ENCODE data around the gene OR9A2.
A peak's percentile ranks its signal among the peaks of the same experiment; 100 is the strongest.

The OR9A2 gene

DNA sequence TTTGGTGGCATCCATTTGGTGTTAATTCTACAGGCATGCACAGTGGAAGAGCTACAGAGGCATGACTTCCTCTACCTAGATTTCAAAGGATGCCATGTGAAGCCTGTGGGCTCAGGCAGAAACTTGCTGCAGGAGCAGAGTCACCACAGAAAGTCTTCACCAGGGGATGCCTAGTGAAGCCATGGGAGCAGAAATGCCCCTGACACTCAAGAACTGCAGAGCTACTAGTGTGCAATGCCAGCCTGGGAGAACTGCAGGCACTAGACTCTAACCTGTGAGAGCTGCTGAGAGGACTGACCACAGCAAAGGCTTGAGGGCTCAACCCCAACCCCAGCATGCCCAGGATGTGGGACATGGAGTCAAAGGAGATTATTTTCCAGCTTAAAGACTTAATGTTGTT lies 3.9 kb downstream of the OR9A2 start:
- no peak for FAIRE-seq
- no peak for DNase-seq (ENCODE audit: insufficient read length, low spot score)

DNA sequence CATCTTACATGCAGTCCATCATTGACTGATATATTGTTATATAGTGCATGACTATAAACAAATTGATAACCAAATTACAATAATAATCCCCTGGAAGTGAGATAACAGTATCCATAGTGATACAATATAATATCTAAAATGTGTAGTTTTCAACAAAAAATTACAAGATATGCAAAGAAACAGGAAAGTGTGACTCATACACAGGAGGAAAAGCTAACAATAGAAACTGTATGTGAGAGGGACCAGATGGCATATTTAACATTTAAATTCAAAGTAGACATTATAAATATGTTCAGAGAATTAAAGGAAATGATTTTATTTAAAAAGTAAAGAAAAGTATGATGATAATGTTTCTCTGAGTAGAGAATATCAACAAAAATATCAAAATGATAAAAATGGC lies 8.0 kb downstream of the OR9A2 start:
- DNase-seq (ENCODE audit: insufficient read length, low spot score) (no peak), FAIRE-seq (no peak)

DNA sequence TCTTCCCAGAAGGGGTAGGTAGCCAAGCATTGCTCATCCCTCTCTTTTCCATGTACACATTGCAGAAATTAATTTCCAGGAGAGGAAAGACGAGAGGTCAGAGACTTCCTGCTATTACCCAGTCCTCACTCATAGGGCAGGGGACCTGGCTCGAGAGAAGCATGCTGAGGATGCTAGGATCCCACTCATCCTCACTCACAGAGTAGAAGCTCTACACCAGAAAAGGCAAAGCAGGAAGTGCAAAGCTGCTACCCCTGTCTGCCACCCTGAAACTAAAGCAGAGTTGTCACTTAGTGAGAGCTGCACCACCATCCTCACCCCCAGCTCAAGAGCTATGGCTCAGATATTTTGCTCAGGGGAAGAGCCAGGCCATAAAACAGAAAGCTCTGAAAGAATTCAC lies 9.9 kb downstream of the OR9A2 start:
- DNase-seq (ENCODE audit: insufficient read length, low spot score) (no peak), FAIRE-seq (peak; percentile 48)

DNA sequence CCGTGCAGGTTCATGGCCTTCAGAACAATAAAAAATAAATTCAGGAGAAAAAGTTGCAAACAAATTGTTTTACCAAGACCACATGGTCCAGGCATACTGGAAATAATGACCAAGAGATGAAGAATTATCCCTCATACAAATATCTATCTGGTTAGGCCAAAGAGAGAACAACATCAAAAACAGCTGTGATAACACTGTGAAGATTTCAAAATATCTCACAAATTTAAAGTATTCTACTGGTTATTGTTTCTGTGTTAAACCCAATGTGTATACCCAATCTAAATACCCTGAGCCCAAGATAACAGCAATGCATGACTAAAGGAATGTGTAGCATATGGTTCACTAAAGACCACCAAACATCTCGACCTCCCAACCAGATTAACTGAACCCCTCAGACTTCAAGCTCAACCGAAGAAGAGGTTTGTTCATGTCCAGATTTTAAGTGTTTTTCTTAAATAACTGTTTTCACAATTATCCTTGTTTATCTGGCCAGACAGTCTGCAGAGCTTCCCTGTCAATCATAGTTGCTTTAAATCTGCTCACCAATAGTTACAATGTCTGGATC lies 10.9 kb downstream of the OR9A2 start:
- FAIRE-seq (no peak), DNase-seq (ENCODE audit: insufficient read length, low spot score) (no peak)

- DNase-seq (ENCODE audit: insufficient read length, low spot score), result peak; percentile 13
- no peak for FAIRE-seq
Measured at GRCh38 chr7:143015084-143015483, 11.8 kb downstream of the OR9A2 start.

DNA sequence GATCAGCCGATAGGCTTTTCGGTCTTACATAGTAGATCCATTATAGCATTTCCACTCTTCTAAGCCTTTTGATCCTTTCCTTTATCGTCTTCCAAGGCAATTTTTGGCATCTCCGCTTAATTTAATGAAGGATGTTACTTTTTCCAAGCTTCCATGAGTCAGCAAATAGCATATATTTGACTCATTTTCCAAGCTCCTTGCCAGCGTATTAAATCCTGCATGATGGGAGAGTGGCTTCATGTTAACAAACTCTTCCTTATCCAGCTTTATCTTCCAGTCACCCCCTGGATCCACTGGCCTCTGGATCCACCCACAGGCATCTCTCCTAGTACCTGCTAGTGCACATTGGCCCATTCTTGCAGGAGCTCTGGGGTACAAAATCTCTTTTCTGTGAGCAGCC lies 13.0 kb downstream of the OR9A2 start:
- DNase-seq (ENCODE audit: insufficient read length, low spot score), result no peak
- no peak for FAIRE-seq

- FAIRE-seq, result no peak
Measured at GRCh38 chr7:143013473-143013872, 13.5 kb downstream of the OR9A2 start.

GRCh38 chr7:143012409-143012808 lies 14.5 kb downstream of the OR9A2 start:
- FAIRE-seq, result no peak
- DNase-seq (ENCODE audit: insufficient read length, low spot score), result no peak

More at GRCh38 chr7:143013473-143013872, 13.5 kb downstream of the OR9A2 start:
- no peak for DNase-seq (ENCODE audit: insufficient read length, low spot score)

DNA sequence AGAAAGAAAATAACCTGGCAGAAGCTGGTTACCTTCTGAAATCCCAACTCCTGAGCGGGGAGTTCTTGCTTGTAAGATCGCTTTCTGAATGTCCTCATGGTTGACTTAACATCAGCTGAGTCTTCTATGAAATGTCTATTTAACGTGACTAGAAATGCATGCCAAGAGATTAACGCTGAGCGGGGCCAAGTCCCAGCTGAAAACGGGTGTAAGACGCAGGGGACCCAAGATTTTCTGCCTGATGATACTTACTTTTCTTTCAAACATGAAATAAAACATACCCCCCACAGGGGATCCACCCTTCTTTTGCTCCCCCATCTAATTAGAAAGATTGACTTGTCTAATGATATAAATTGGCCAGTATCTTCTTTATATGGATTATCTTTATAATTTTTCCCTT lies 14.9 kb downstream of the OR9A2 start:
- DNase-seq (ENCODE audit: insufficient read length, low spot score) (no peak), FAIRE-seq (no peak)

DNA sequence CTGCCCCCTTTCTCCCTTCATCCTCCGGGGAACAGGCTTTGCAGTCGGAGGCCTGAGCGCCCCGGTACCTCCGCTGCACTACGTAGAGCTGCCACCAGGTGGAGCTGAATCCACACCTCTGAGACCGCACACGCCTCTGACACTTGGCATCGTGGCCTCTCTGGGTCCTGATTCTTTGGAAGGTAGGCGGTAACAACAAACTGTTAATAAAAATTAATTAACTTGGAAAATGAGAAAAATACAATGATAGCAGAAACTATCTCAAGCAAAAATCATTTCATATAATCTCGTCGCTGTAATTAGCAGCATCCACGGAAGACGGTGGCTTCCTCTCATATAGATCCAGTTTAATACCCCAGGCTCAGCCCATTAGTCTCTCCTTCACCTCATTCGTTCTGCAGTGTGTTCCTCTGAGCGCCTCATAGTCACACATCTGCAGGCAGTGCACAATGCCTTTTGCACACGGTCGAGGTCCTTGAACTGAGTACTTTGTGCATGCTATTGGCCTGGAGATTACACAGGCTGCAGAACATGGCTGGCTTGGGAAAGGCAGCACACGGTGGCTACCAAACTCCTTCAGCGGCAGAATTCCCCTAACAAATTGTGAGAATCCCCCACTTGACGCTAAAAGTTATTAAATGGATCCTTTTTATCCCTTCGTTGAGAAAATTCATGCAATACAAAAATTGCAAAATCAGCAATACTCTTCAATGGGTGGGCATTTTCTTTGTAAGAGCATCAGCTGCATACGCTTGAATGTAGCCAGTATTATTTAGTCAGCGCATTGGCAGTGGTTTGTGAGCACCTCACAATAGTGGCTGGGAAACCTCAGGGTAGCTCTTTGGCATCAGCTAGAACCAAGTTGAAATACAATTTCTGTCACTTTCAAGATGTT lies 18.7 kb downstream of the OR9A2 start:
- peak; percentile 33 for DNase-seq (ENCODE audit: insufficient read length, low spot score)
- peak; percentile 87 for FAIRE-seq

DNA sequence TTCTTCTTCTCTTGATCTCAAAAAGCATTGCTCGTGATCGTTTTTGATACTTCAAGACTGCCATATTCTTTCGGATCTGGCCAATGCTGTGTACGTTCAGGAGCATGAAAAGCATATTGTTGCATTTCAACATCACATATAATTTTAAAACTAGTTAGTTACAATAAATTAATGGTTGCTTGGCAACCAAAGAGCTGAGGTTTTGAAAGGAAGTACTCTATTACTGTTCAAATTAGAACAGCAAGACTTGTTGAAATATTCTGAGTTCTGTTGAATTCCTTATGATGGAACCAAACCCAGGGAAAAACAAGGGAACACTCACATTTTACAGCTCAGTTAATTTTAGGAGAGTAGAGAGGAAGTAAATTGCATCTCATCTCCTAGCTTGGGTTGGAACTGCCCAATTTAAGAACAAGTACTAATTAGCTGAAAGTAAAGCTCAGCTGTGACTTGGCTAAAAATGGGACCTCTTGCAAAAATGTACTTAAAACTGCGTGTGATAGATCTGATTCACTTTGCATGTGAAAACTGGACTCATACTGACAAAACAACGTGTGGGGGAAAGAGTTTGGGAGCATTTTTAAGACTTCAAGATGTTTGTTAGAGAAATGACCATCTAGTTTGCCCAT lies 21.2 kb downstream of the OR9A2 start:
- DNase-seq (ENCODE audit: insufficient read length, low spot score) (no peak), FAIRE-seq (no peak)

- FAIRE-seq (peak; percentile 91), DNase-seq (ENCODE audit: insufficient read length, low spot score) (peak; percentile 28)
Measured at GRCh38 chr7:143003393-143004051, 23.4 kb downstream of the OR9A2 start.

DNA sequence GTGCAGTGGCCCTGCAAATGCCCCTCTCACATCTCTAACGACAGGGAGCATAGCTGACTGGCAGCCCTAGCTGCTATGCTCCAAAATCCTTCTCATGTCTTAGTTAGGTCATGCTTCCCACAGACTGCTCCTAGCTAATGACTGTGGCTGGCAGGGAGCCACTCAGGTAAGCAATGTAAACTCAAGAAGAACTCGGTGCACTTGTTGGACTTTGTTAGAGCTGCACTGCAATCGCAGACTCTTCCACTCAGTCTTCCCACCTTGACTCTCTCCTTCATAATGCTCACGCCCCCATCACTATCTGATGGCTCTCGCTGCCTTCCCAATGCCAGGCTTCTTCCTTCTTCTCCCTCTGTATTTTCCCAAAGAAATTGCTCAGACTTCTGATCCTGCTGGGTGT lies 24.0 kb downstream of the OR9A2 start:
- no peak for FAIRE-seq
- no peak for DNase-seq (ENCODE audit: insufficient read length, low spot score)

- DNase-seq (ENCODE audit: insufficient read length, low spot score) (no peak), FAIRE-seq (no peak)
Measured at GRCh38 chr7:143002106-143002505, 24.8 kb downstream of the OR9A2 start.

DNA sequence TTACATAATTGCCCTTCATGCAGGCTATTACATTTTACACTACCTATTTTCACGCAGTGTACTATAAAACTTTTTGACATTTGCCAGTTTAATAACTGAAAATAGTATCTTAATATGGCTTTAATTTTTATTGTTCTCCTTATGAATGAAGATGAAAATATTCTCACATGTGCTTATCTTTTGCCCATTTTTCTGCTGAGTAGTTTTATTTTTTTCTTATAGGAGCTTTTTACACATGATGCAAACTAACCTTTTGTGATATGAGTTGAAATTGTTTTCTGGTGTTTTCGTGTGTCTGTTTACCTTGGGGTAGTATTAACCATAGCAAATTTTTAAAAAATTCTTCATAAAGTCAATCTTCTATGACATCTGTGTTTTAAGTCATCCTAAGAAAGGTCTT lies 26.3 kb downstream of the OR9A2 start:
- DNase-seq (ENCODE audit: insufficient read length, low spot score) (no peak), FAIRE-seq (no peak)

- DNase-seq (ENCODE audit: insufficient read length, low spot score) (no peak), FAIRE-seq (no peak)
Measured at GRCh38 chr7:142999793-143000192, 27.1 kb downstream of the OR9A2 start.

DNA sequence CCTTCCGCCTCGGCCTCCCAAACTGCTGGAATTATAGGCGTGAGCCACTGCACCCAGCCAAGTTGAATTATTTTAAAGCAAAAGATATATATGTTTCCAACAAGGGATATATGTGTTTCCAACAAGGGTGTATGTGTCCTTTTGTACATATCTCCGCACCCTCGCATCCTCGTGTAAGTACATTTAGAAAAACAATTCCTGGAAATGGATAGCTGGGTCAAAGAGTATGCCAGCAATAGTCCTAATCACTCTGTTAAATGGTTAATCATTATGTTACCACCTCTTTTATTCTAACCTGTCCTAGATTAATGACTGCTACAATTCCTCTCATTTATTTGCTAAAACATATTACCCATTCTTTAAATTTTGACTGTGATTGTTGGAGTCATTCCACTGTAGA lies 28.0 kb downstream of the OR9A2 start:
- no peak for FAIRE-seq

GRCh38 chr7:142997456-142997989 lies 29.4 kb downstream of the OR9A2 start:
- no peak for FAIRE-seq
- DNase-seq (ENCODE audit: insufficient read length, low spot score), result no peak

More for the DNA sequence above, 28.0 kb downstream of the OR9A2 start:
- no peak for DNase-seq (ENCODE audit: insufficient read length, low spot score)

GRCh38 chr7:142992427-142992826 lies 34.5 kb downstream of the OR9A2 start:
- no peak for DNase-seq (ENCODE audit: insufficient read length, low spot score)
- FAIRE-seq, result no peak

DNA sequence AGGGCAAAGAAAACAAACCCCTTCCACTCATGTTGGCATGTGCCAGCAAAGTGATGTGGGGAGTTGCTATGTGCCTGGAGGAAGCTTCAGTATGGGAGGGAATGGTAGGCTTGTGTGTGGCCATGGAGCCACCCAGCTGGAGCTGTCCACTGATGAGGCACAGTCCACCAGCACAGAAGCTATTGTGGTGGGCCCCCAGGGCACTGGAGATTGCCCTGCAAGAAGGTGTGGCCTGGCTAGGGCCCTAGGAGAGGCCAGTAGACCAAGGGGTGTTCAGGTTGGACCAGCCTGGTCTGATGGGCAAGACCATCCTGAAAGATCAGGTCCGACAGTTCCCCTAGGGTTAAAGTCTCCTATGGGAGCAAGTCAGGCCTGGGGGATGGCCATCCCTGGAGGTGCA lies 42.6 kb downstream of the OR9A2 start:
- FAIRE-seq (no peak), DNase-seq (ENCODE audit: insufficient read length, low spot score) (no peak)

DNA sequence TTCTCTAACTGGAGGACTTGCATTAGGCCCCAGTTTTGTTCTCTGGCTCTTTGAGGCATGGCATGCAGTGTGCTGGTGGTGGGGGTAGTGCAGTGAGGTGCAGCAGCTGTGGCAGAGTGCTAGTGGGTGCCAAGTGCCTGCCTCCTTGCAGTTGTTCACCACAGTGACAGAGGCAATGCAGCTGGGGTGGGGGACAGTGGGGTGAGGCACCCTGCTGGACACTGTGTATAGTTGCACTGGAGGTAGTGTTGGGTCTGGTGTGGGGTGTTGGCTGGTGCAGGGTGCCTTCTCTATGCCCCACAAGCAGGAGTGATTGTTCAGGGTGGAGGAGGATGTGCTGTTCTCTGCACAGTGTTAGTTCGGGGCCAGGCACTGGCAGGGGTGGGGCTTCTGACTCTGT lies 43.1 kb downstream of the OR9A2 start:
- FAIRE-seq (no peak), DNase-seq (ENCODE audit: insufficient read length, low spot score) (no peak)
